DND-41 (cell line): ENCODE data around the gene DYRK1A.

Source experiments
- CTCF ChIP-seq: IDR thresholded peaks from 2 replicates; pipeline ENCODE4 v1.5.1; 2012; ENCODE audit warnings: borderline replicate concordance, low read length, moderate library complexity, mild to moderate bottlenecking; ENCODE audit not compliant: poor library complexity, severe bottlenecking; ENCODE audit errors: extremely low read depth
- EZH2 ChIP-seq: IDR thresholded peaks from 3 replicates; pipeline ENCODE4 v1.6.1; 2012; ENCODE audit warnings: borderline replicate concordance, low read depth, mild to moderate bottlenecking, moderate library complexity, low read length, inconsistent platforms; ENCODE audit not compliant: severe bottlenecking

GRCh38 chr21:37453350-37453749 lies 86.8 kb downstream of the DYRK1A start:
- TF ChIP-seq CTCF, result no peak
- no peak for TF ChIP-seq EZH2
